ENCODE results near the gene ENAH.

DNA sequence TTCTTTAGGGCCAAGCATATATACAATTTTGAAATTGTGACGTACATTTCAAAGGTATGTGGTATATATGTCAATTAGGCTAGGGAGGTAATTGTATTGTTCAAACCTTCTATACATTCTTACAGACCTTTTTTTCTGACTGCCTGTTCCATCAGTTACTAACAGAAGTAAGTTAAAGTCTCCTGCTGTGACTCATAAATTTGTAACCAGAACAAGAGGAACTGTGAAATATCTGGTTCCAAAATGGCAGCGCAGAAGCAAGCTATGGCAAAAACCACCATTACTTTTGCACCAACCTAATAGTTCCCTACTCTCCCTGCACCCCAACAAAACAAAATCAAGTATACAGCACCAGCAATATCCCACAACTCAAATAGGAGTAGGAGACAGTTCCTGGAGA, 93.6 kb downstream of the ENAH start:
- TF ChIP-seq CTCF (IDR thresholded peaks at IDR 0.05) (no peak), POLR2A (IDR thresholded peaks at IDR 0.05) (no peak)

Measured in uterus (tissue), 2 donors.